T-cell (primary cell): ENCODE data around the gene BRICD5. TPM values are rescaled to one million over a fixed set of nuclear protein-coding genes. Genes with fewer than 3 reads are reported as not detected.

Source experiments
- ATAC-seq, 4 experiments: fragments of 200-7000 bp in 3 of 4; fragments of 150-1000 bp in 1 of 4; cut with Tn5 transposase; replicated peaks in 1 of 4; 1 replicate in 3 of 4; 2 replicates in 1 of 4; pipeline ENCODE4 v1.10.0; 2021; ENCODE audit warnings: moderate library complexity in 3 of 4, mild to moderate bottlenecking in 2 of 4, moderate number of reproducible peaks in 1 of 4
- CTCF ChIA-PET, 2 donors: fragments of 300-600 bp; sonication (Branson Sonifier 250); formaldehyde crosslinking; loops; one replicate each; lab custom pipeline; 2022; ENCODE audit warnings: antibody characterized with exemption in 2 of 2; lab: Charles Lee
- POLR2A ChIA-PET, 2 donors: fragments of 300-600 bp; sonication (Branson Sonifier 250); formaldehyde crosslinking; loops; one replicate each; lab custom pipeline; 2022; ENCODE audit warnings: antibody characterized with exemption in 2 of 2; lab: Charles Lee
- DNase-seq, 35 experiments: peaks; one replicate each; pipeline versions ENCODE4 v3.0.0 to v3.0.0-alpha.2; 2013 to 2023
- H3K27ac ChIP-seq: one replicate; pipeline ENCODE4 v1.5.1; 2013; ENCODE audit warnings: low read length
- H3K27me3 ChIP-seq, 2 experiments: replicated peaks in 1 of 2; 1 replicate in 1 of 2; 2 replicates in 1 of 2; pipeline versions ENCODE4 v1.6.1 to v1.7.0; 2013; ENCODE audit warnings: low read length in 1 of 2, mixed read lengths in 1 of 2; ENCODE audit not compliant: control insufficient read depth in 2 of 2, insufficient read depth in 2 of 2; ENCODE audit errors: extremely low read depth in 1 of 2
- H3K36me3 ChIP-seq, 2 donors: 1 replicate in 1 of 2; 2 replicates in 1 of 2; pipeline versions ENCODE4 v1.6.1 to v1.7.0; 2013; ENCODE audit warnings: low read length in 1 of 2; ENCODE audit not compliant: control insufficient read depth in 2 of 2, insufficient read depth in 1 of 2; ENCODE audit errors: extremely low read depth in 1 of 2
- H3K4me1 ChIP-seq, 2 experiments: 1 replicate in 1 of 2; 2 replicates in 1 of 2; pipeline versions ENCODE4 v1.6.1 to v1.7.0; 2013; ENCODE audit warnings: low read length in 2 of 2, mixed read lengths in 1 of 2; ENCODE audit not compliant: insufficient read depth in 2 of 2, control insufficient read depth in 1 of 2; ENCODE audit errors: extremely low read depth in 1 of 2
- H3K4me3 ChIP-seq, 2 donors: 1 replicate in 1 of 2; 2 replicates in 1 of 2; pipeline versions ENCODE4 v1.5.1 to v1.7.0; 2013; ENCODE audit warnings: mild to moderate bottlenecking in 2 of 2, low read length in 1 of 2, moderate library complexity in 1 of 2; ENCODE audit not compliant: control insufficient read depth in 1 of 2; ENCODE audit errors: extremely low read depth in 1 of 2
- H3K9me3 ChIP-seq: 2 replicates; pipeline ENCODE4 v1.7.0; 2013
- H3K27ac Mint-ChIP-seq, 2 donors: one replicate each; pipeline ENCODE4 v1.8.0; 2020 to 2021; ENCODE audit warnings: mild to moderate bottlenecking in 2 of 2, mixed read lengths in 2 of 2
- H3K27me3 Mint-ChIP-seq, 2 donors: one replicate each; pipeline ENCODE4 v1.8.0; 2021 to 2022; ENCODE audit warnings: mixed read lengths in 2 of 2
- H3K36me3 Mint-ChIP-seq: one replicate; pipeline ENCODE4 v1.8.0; 2021; ENCODE audit warnings: mixed read lengths
- H3K4me1 Mint-ChIP-seq, 3 donors: one replicate each; pipeline ENCODE4 v1.8.0; 2020 to 2022; ENCODE audit warnings: mixed read lengths in 3 of 3, mild to moderate bottlenecking in 1 of 3
- H3K4me3 Mint-ChIP-seq, 3 donors: one replicate each; pipeline ENCODE4 v1.8.0; 2020 to 2022; ENCODE audit warnings: mild to moderate bottlenecking in 3 of 3, mixed read lengths in 3 of 3, moderate library complexity in 3 of 3
- H3K9me3 Mint-ChIP-seq, 3 donors: one replicate each; pipeline ENCODE4 v1.8.0; 2020 to 2022; ENCODE audit warnings: mixed read lengths in 3 of 3
- WGBS: methylation state at CpG from one replicate; pipeline ENCODE4 v1.1.5; 2013; ENCODE audit warnings: missing lambda C conversion rate; ENCODE audit not compliant: insufficient coverage; 5-methylcytosine and 5-hydroxymethylcytosine counted together
- total RNA-seq, 35 experiments: library from RNA in 6 of 35; stranded (reverse) in 6 of 35; fragments of 120-200 nt in 1 of 35; gene quantifications; one replicate each; pipeline versions ENCODE4 v1.2.1 to v1.2.4 and lab custom pipeline; 2013 to 2026

BRICD5 gene
- total RNA-seq, 5 donors from 2014 or later (not counting 1 experiment from before 2014, with no cell fraction given), result 6.7 to 27.7 (median 20.4) TPM

DNA sequence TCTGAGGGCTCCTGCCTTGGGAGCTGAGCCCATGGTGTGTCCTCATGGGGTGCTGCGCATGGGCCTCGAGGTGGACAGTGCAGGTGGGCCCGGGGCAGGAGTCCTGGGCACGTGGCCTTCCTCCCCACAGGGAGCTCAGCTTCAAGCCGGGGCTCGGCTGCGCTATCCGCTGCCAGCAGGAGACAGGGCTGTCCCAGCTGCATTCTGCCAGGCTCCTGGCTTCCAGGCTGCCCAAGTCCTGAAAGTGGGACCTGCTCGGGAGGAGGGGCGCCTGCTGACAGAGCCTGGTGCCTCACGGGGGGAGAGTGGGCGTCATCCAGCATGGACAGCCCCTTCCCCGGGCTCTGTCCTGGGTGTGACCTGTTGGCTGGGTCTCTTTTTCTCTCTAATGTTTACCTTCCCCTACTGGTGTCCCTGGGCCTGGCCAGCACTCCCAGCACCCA is 48.0 kb downstream of the BRICD5 start:
- no peak overlapping the region for H3K27ac ChIP-seq
- peaks cover 0 to 33% of the 10 kb centered on the region in 2 experiments for H3K4me1 ChIP-seq
- Mint-ChIP-seq H3K4me1 (peaks cover 5 to 10% (median 8%) of the 10 kb centered on the region in 3 donors), H3K27me3 (no peaks in the 10 kb centered on the region), H3K36me3 (peaks cover 3% of the 10 kb centered on the region), H3K27ac (no peak overlapping the region), H3K9me3 (no peaks in the 10 kb centered on the region), H3K4me3 (no peak overlapping the region)
- POLR2A ChIA-PET, result no interaction called here
- H3K4me3 ChIP-seq, result no peak overlapping the region
- ATAC-seq, result no peak
- DNase-seq, result no peak
- CTCF ChIA-PET, result no interaction called here
- no peaks in the 10 kb centered on the region for H3K9me3 ChIP-seq
- H3K27me3 ChIP-seq, result no peaks in the 10 kb centered on the region
- H3K36me3 ChIP-seq, result peaks cover 7 to 14% of the 10 kb centered on the region in 2 donors
- WGBS, result 99% methylated on average over 13 of the region's 13 CpGs

DNA sequence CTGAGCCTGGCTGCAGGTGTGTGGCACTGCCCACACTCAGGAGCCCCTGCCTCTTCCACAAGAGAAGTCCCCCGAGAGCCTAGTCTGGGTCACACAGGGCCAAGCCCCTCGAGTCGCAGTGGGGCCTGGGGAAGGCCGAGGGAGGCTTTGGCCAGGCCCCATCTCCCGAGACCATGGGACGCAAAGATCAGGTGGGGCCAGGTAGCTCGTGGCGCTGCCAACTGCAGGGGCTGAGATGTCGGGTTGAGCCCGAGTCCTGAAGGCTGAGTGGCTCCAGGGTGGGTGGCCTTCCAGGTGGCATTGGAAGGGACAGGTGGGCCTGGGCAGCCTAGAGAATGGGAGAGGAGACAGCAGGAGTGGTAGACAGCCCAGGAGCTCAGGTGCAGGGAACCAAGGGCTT is 48.8 kb downstream of the BRICD5 start:
- Histone ChIP-seq H3K36me3 (peaks cover 4 to 11% of the 10 kb centered on the region in 2 donors), H3K27me3 (no peaks in the 10 kb centered on the region), H3K27ac (no peak overlapping the region), H3K9me3 (no peaks in the 10 kb centered on the region), H3K4me1 (peaks cover 0 to 41% of the 10 kb centered on the region in 2 experiments), H3K4me3 (no peak overlapping the region)
- Mint-ChIP-seq H3K27ac (no peak overlapping the region), H3K4me1 (peaks cover 13 to 18% (median 16%) of the 10 kb centered on the region in 3 donors), H3K4me3 (no peak overlapping the region), H3K36me3 (peaks cover 3% of the 10 kb centered on the region), H3K27me3 (no peaks in the 10 kb centered on the region), H3K9me3 (no peaks in the 10 kb centered on the region)
- no peak for DNase-seq
- 95% methylated on average over 10 of the region's 10 CpGs for WGBS
- ChIA-PET CTCF (no interaction called here), POLR2A (no interaction called here)
- no peak for ATAC-seq

DNA sequence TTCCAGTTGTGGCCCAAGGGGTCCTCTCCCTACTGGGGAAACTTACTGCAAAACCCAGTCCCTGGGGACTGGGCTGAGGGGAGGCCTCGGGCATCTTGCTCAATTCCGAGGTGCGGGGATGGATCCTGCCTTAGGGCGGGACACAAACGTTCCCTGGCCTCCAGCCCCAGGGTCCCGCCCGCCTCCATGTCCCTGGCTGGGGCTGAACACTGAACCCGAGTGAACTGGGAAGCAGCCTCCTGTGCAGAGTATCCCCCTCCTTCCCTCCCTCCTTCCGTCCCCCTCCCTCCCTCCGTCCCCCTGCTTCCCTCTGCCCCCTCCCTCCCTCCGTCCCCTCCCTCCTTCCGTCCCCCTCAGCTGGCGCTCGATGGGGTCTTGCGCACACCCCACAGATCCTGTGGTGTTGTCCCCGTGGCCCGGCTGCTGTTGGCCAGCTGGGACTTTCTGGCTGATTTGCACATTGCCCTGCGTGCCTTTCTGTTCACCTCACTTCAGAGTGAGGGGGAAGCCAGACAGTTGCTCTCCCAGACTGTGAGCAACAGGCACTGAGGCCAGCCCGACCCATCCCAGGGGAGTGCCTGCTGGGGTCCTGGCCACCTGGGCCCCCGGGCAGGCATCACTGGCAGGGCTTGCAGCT is 49.6 kb downstream of the BRICD5 start:
- peaks cover 22 to 27% (median 24%) of the 10 kb centered on the region in 3 donors for H3K4me1 Mint-ChIP-seq
- H3K27ac Mint-ChIP-seq, result no peak overlapping the region
- H3K27me3 ChIP-seq, result no peaks in the 10 kb centered on the region
- peaks cover under 1% of the 10 kb centered on the region for H3K36me3 Mint-ChIP-seq
- ChIA-PET CTCF (no interaction called here), POLR2A (no interaction called here)
- H3K27me3 Mint-ChIP-seq, result no peaks in the 10 kb centered on the region
- H3K36me3 ChIP-seq, result peaks cover 4 to 8% of the 10 kb centered on the region in 2 donors
- ATAC-seq (no peak), DNase-seq (no peak)
- no peaks in the 10 kb centered on the region for H3K9me3 ChIP-seq
- H3K4me3 ChIP-seq, result no peak overlapping the region
- 95% methylated on average over 11 of the region's 20 CpGs for WGBS
- H3K4me3 Mint-ChIP-seq, result no peak overlapping the region
- H3K4me1 ChIP-seq, result peaks cover 4 to 50% of the 10 kb centered on the region in 2 experiments
- no peak overlapping the region for H3K27ac ChIP-seq
- no peaks in the 10 kb centered on the region for H3K9me3 Mint-ChIP-seq

Other genes with a start within 250 kb of the BRICD5 start
- 1,000 to 10,000 TPM; 3,208 to 3,662 (median 3,410) TPM for gene RPS2, start 246.0 kb downstream of the BRICD5 start, total RNA-seq
- under 1 TPM in 3 of 5 donors, not detected in 2; 0.38 to 0.66 (median 0.44) TPM for gene RNF151, start 244.0 kb downstream of the BRICD5 start, total RNA-seq
- 10 to 100 TPM; 21.1 to 45.6 (median 36.9) TPM for gene TBL3, start 238.8 kb downstream of the BRICD5 start, total RNA-seq
- 1 to 10 TPM in 2 of 5 donors, under 1 TPM in 2, not detected in 1; 0.78 to 2.2 (median 1.3) TPM for gene NOXO1, start 229.4 kb downstream of the BRICD5 start, total RNA-seq
- 10 to 100 TPM; 16.1 to 31.9 (median 22.0) TPM for gene GFER, start 226.7 kb downstream of the BRICD5 start, total RNA-seq
- 1 to 10 TPM; 1.1 to 5.7 (median 1.7) TPM for gene SYNGR3, start 220.9 kb downstream of the BRICD5 start, total RNA-seq
- gene ZNF598, start 201.0 kb downstream of the BRICD5 start, total RNA-seq, result 10 to 100 TPM; 44.3 to 73.7 (median 68.8) TPM
- under 1 TPM in 2 of 5 donors, not detected in 3; 0.43 to 0.44 TPM for gene NPW, start 191.1 kb downstream of the BRICD5 start, total RNA-seq
- gene NHERF2, start 184.0 kb downstream of the BRICD5 start, total RNA-seq, result 1 to 10 TPM; 2.9 to 6.8 (median 5.8) TPM
- 10 to 100 TPM in 3 of 5 donors, 1 to 10 TPM in 2; 5.8 to 24.1 (median 18.3) TPM for gene NTHL1, start 163.0 kb downstream of the BRICD5 start, total RNA-seq
- gene TSC2, start 162.9 kb downstream of the BRICD5 start, total RNA-seq, result 100 to 1,000 TPM; 134 to 181 (median 161) TPM
- 100 to 1,000 TPM in 4 of 5 donors, 10 to 100 TPM in 1; 99.4 to 152 (median 137) TPM for gene PKD1, start 75.0 kb downstream of the BRICD5 start, total RNA-seq
- gene RAB26, start 62.2 kb downstream of the BRICD5 start, total RNA-seq, result under 1 TPM in 2 of 5 donors, not detected in 3; 0.19 to 0.66 TPM
- gene TRAF7, start 55.1 kb downstream of the BRICD5 start, total RNA-seq, result 10 to 100 TPM; 25.6 to 54.3 (median 43.9) TPM
- under 1 TPM in 2 of 5 donors, not detected in 3; 0.06 to 0.47 TPM for gene CASKIN1, start 14.3 kb downstream of the BRICD5 start, total RNA-seq
- gene MLST8, start 5.4 kb downstream of the BRICD5 start, total RNA-seq, result 10 to 100 TPM; 26.2 to 32.5 (median 30.2) TPM
- 10 to 100 TPM; 12.7 to 23.1 (median 20.4) TPM for gene PGP, start 4.0 kb upstream of the BRICD5 start, total RNA-seq
- 10 to 100 TPM; 32.8 to 52.0 (median 47.0) TPM for gene E4F1, start 12.7 kb upstream of the BRICD5 start, total RNA-seq
- 1 to 10 TPM in 3 of 5 donors, under 1 TPM in 2; 0.63 to 3.3 (median 1.9) TPM for gene DNASE1L2, start 25.6 kb upstream of the BRICD5 start, total RNA-seq
- gene ECI1, start 40.7 kb upstream of the BRICD5 start, total RNA-seq, result 10 to 100 TPM; 17.0 to 40.1 (median 37.7) TPM
- 100 to 1,000 TPM; 163 to 203 (median 181) TPM for gene RNPS1, start 57.3 kb upstream of the BRICD5 start, total RNA-seq
- 10 to 100 TPM in 2 of 5 donors, 1 to 10 TPM in 3; 6.6 to 11.1 (median 9.9) TPM for gene ABCA3, start 129.9 kb upstream of the BRICD5 start, total RNA-seq
- gene CCNF, start 218.6 kb upstream of the BRICD5 start, total RNA-seq, result 1 to 10 TPM; 3.5 to 5.1 (median 4.0) TPM
- 1 to 10 TPM in 2 of 5 donors, under 1 TPM in 3; 0.85 to 1.8 (median 0.93) TPM for gene TEDC2, start 249.2 kb upstream of the BRICD5 start, total RNA-seq